HG03095 (cell line): ENCODE measurements around the gene GAS7.

Experiments used
- ATAC-seq: cut with Tn5 transposase; IDR thresholded peaks from one replicate; pipeline ENCODE4 v1.9.1; 2021; ENCODE audit warnings: moderate library complexity; ENCODE audit not compliant: unreplicated experiment

Gene GAS7

DNA sequence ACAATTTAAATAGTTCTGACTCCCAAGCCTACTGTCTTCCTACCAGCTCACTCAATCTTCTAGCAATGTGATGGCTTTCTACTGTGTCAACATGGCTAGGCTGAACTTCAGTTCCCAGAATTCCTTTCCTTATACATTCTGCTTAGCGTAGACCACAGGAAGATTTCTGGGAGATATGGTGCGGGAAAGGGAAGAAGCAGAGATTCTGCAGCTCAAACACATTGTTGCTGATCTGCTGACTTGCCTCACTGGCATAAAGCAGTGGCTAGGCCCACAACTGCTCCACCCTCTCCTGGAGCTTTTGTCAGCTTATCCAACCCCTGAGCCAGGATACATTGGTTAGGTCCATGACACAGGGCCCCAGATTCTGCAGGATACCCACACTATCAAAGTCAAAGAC is 58.8 kb downstream of the GAS7 start:
- no peak for ATAC-seq

DNA sequence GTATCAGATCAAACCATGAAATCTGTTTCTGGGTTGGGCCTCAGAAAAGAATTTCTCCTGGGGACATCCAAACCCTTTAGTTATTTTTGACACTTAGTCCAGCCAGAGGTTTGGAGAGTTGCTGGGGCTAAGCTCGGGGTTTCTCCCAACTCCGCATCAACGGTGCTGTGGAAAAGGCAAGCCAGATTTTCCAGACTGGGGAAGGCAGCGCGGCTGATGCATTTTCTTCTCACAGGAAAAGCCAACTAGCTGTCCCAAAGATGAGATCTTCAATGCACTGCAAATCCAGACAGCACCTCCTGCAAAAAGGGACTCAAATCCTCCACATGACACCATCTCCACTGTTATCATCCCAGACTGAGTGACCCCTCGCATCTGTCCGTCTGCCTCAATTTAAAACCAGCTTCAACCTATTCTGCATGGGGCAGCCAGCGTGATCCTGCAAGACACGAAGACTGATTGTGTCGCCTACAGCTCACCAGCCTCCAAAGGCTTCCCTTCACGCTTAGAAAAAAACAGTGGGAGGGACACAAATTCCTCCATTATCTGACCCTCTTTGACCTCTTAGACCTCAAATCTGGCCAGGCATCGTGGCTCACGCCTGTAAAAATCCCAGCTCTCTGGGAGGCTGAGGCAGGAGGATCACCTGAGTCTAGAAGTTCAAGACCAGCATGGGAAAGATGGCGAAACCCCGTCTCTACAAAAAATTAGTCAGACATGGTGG is 62.0 kb downstream of the GAS7 start:
- no peak for ATAC-seq

DNA sequence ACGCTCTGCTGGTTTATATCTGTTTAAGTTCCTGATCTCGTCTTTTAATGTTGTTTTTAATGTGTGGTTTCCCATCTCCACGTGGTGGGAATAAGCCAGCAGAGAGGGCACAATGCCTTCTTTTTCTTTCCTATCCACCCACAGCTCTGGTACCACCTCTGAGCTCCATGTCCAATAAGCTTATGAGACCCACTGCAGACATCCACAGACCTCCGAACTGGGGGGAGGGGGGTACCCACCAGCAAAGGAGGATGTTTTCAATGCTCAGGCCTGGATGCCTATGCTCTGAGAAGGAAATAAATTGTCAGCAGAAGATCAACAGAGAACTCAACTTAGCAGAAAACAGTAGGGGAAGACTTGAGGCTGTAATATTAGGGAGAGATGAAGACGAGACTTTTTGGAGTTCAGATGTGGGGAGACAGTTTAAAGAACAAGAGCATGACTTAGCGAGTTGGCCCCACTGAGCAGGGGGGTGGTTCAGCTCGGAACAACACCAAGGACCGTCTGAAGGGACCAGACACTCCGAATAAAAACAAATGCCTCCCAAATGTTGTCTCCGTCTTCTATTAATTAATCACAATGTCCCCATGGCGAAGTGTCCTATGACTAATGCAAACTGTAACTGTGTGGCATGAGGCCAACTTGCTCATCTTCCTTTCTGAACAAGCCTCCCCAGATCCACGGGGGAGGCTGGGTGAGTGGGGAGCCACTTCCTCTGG is 62.7 kb downstream of the GAS7 start:
- no peak for ATAC-seq

GRCh38 chr17:10130677-10131076 is 67.7 kb downstream of the GAS7 start:
- no peak for ATAC-seq

GRCh38 chr17:10130263-10130662 is 68.1 kb downstream of the GAS7 start:
- no peak for ATAC-seq

DNA sequence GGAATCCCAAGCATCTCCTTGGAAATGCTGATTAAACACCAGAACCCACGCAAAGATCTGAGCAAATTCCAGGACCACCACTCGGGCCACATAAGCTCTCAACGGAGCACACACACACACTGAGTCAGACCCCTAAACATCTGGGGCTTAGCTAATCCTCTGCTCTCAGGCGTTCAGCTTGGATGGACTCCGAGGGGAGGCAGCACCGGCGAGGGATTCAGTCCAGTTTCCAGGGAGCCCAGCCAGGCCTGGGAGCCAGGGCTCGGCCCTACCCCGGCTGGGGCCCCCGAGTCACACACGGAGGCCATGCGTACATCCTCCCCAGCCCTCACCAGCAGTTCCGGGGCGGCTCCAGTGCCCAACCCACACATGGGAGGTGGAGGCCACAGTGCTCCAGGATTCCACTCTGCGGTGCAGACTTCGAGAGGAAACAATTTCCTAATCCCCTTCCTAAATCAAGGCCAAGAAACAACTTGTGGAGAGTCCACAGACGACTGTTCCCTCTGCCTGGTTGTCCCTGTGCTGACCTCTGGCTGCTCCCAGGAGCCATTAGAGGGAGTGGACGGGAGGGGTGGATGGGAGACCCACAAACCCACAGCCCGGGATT is 70.5 kb downstream of the GAS7 start:
- no peak for ATAC-seq

DNA sequence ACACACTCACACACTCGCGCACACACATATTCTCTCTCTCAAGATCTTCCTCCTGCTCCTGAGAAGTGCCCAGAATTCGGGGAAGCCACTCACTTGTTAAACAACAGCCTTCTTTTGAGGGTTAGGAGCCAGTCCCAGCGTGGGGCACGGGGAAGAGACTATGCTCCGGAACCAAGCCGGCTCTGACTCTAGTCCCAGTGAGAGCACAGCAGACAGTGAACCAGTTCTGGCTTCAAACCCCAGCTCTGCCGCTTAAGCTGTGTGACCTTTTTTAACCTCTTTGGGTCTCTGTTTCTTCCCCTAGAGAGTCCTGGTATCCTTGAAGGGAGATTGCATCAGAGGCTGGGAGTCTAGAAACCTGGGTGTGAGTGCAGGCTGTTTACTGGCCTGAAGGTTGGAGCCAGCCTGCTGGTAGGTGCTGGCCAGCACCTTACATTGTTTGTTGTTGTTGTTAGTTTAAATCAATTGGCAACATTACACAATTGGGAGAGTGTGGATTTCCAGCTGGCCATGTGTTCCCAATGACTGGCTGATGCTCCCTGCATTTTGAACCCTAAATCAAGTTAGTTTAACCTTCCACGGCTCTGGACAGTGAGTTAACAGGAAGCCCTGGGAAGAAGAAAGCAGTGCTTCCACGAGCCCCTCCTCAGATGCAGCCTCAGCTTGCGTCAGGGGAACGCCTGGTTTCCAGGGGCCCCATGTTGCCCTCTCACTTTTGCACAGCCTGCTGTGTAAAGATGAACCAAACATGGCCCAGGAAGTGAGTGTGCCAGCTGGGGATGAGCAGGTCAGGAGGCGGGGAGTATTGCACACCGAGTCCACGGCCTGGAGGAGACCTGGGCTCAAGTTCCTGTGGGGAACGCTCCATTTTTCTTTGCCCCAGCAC is 71.5 kb downstream of the GAS7 start:
- no peak for ATAC-seq

DNA sequence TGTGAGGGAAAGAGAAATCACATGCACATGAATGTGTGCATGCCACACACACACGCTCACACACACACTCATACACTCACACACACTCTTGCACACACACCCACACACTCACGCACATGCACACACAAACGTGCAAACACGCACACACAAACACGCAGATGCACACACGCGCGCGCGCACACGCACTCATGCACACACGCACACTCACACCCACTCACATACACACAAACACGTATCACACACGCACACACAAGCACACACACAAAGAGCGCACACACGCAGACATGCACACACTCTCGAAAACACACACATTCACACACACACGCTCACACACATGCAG is 72.2 kb downstream of the GAS7 start:
- ATAC-seq, result no peak

DNA sequence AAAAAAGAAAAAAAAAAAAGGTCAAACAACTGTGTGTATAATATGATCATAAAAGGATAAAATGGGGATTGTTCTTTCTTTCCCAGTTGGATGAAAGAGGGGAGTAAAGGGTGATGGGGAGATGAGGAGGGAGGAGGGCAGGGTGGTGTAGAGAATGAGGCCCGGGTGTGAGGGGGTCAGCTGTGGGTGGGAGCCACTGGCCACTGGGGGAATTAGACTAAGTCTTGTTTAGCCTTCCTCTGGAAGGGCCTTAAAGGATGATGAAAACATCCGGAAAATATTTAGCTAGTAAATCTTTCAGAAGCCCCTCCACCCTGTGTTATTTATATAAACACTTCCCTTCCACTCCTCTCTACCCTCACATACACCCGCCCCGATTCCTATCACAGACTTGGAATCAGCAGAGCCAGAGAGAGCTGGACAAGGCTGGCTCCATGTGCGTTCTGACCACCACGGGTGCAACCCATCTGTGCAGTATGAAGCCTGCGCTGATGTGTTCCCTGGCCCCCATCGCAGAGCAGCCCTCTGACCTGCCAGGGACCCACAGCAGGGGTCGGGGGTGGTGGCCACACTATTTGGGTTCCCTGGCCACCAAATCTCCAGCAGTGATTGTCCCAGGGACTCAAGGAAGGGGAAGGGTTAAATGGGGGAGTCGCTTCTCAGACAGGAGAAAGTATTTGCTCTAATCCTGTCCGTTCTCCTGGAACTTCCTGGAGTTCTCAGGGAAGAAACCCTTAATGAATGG is 72.7 kb downstream of the GAS7 start:
- no peak for ATAC-seq

DNA sequence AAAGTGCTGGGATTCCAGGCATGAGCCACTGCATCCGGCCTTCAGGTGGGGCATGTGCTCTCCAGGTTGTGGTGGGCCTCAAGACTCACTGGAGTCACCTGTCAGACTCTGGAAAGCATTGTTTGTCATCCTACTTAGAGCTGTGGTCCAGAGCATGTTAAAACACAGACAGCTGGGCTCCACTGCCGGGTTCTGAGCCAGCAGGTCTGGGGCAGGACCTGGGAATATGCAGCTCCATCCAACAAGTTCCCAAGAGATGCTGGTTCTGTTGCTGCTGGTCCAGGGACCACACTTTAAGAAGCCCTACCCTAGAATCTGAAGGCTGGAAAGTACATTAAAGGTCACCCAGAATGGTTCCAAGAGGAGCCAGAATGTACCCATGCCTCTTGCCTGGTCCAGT is 75.3 kb downstream of the GAS7 start:
- no peak for ATAC-seq

DNA sequence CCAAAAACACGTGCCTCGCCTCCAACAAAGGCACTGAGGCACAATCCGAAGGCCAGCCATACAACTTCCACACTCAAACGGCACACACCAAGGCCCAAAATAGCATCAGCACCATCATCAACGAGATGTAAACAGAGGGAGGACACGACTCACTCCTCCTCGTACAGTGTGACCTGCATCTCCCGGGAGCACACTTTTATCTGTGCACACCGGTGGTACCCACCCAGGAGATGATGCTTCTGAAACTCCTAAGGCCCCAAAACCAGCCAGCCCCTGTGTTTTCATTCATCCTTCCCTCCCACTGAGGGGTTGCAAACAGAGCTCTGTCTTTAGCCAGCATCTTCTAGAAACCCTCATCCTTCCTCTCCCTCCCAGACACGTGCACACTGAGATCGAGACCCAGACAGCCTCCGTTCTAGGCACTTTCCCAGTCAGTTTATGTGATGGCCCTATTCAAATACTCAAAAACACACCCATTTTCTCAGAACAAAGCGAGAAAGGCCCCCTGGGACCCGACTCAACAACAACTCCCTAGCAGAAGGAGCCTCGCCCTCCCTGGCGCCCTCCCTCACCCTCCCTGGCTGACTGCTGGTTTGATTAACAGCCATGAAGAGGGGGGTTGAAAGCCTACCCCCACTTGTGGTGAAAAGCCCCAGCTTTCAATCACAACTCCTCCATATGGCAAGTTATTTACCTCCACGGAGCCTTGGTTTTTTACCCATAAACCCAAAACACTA is 76.3 kb downstream of the GAS7 start:
- no peak for ATAC-seq

GRCh38 chr17:10120749-10121148 is 77.7 kb downstream of the GAS7 start:
- ATAC-seq, result no peak

- ATAC-seq, result no peak
Measured at GRCh38 chr17:10120109-10120485, 78.3 kb downstream of the GAS7 start.

DNA sequence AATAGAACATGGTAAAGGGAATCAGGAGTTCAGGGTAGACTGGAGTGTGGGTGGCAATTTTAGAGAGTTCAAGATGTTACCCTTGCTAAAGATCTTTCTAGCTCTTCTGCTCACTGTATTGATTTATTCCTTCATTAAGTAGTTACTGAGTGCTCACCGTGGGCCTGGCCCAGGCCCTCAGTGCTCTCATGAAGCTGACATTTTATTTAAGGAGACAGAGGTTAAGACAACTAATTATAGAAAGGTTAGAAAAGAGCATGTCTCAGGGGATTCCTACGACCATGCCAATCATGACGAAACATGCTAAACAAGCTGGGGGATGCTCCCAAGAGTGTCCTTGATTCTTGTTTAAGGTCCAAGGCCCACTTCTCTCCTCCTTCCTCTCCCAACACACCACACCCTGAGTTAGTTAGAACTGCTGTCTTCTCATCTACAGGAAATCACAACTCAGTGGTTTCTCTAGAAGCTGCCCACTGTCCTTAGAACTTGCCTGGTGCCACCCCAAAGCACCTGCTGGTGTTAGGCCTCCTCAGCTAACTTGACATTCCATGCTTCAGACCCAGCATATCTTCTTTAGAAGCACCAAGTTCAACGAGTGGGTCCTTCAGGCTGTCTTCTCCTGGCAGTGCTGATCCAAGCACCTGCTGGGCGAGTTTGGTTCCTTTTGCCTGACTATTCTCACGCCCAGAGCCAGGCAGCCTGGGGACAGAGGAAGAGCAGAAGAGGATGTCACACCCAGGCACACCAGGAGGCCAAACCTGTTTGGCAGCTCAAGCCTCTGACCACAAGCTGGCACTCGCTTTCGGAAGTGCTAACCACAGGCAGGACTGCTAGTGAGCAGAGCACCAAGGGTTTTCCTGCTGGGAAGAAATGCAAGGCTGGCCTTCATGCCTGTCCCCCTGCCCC is 79.0 kb downstream of the GAS7 start:
- ATAC-seq, result no peak

DNA sequence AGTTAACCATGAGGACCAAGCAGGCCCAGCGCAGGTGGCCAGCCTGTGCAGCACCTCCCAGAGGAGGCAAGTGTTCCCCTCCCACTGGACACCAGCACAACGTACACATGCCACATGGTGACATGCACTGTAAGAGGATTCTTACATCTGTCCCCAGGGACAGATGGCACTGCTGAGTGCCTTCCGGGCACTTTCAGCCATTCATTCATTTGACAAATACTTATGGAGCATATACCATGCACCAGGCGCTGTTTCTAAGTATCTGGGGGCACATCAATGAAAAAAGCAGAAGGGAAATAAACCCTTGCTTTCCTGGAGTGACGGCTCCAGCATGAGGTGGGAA is 79.6 kb downstream of the GAS7 start:
- no peak for ATAC-seq

DNA sequence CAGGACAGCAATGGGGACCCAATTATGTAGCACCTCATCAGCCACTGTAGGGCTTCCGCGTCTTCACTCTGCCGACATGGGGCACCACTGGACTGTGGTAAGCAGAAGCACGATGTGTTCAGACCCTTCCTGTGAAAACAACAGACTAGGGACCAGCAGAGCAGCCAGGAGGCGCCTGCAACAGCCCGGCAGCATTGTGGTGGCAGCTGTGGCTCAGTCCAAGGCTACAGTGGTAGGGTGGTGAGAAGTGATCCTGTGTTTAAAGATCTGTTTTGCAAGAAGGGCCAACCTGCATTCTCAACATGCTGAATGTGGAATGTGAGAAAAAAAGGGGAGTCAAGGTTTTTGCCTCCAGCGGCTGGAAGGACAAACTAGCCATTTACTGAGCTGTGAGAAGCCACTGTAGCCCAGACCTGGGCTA is 80.8 kb downstream of the GAS7 start:
- no peak for ATAC-seq

- no peak for ATAC-seq
Measured at GRCh38 chr17:10116753-10117420, 81.5 kb downstream of the GAS7 start.

DNA sequence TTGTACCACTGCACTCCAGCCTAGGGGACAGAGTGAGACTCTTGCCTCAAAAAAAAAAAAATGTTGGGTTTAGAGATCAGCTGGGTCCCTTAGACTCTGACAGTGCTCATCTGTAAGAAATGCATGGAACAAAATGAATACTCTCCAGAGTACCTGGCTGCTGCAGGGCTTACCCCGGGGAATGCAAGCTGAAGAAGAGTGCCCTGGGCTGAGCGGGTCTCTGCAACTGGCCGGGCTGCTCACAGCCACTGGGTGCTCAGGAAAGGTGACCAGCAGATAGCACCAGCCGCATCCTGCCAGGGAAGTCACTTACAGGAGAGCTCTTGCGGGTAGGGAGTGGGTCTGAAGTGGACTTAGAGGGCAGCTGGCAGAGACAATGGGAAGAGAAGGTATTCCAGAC is 82.1 kb downstream of the GAS7 start:
- ATAC-seq, result no peak

GRCh38 chr17:10115536-10115932 is 82.9 kb downstream of the GAS7 start:
- ATAC-seq, result no peak
